Measurements from ENCODE around the gene CR1. TPM values are rescaled to one million over a fixed set of nuclear protein-coding genes. Genes with fewer than 3 reads are reported as not detected.

Gene CR1
- total RNA-seq, 4 donors from 2014 or later = 0.92 to 12.1 (median 2.6) TPM

DNA sequence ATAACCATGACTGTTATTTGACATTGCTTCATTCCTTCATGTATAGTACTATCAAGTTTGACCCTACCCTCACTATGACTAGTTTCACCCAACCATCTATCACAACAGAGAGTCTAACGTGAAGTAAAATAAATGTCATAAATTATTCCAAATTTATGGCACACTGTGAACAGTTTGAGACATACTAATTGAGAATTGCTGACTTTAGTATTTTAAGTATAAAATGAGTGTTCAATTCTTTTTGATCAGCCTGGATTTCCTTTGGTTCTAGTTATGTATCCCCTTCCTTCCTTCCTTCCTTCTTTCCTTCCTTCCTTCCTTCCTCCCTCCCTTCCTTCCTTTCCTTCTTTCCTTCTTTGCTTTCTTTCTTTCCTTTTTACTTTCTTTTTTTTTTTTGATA, 14.5 kb downstream of the CR1 start:
- H3K27ac ChIP-seq (replicated peaks in 1 of 4) = no peak overlapping the region
- TF ChIP-seq, protein P1, sequence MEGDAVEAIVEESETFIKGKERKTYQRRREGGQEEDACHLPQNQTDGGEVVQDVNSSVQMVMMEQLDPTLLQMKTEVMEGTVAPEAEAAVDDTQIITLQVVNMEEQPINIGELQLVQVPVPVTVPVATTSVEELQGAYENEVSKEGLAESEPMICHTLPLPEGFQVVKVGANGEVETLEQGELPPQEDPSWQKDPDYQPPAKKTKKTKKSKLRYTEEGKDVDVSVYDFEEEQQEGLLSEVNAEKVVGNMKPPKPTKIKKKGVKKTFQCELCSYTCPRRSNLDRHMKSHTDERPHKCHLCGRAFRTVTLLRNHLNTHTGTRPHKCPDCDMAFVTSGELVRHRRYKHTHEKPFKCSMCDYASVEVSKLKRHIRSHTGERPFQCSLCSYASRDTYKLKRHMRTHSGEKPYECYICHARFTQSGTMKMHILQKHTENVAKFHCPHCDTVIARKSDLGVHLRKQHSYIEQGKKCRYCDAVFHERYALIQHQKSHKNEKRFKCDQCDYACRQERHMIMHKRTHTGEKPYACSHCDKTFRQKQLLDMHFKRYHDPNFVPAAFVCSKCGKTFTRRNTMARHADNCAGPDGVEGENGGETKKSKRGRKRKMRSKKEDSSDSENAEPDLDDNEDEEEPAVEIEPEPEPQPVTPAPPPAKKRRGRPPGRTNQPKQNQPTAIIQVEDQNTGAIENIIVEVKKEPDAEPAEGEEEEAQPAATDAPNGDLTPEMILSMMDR (IDR thresholded peaks at IDR 0.05) = no peak
- TF ChIP-seq POLR2A (IDR thresholded peaks at IDR 0.05; ENCODE audit: low read depth) (no peak), POLR2AphosphoS5 (IDR thresholded peaks at IDR 0.05) (no peak), EP300 (IDR thresholded peaks at IDR 0.05) (no peak)
- DNase-seq (ENCODE audit: extremely low spot score) = no peak
- no peaks in the 10 kb centered on the region for H3K4me1 ChIP-seq
- peaks cover 0 to 1% (median 0%) of the 10 kb centered on the region in 4 donors for H3K27me3 ChIP-seq
- WGBS = 55% methylated on average over 1 of the region's 1 CpG
- no peaks in the 10 kb centered on the region for H3K9me3 ChIP-seq
- no peaks in the 10 kb centered on the region for H3K36me3 ChIP-seq
- H3K4me3 ChIP-seq = no peak overlapping the region
- intact Hi-C loops (cut with DNase I) = no loop called here

DNA sequence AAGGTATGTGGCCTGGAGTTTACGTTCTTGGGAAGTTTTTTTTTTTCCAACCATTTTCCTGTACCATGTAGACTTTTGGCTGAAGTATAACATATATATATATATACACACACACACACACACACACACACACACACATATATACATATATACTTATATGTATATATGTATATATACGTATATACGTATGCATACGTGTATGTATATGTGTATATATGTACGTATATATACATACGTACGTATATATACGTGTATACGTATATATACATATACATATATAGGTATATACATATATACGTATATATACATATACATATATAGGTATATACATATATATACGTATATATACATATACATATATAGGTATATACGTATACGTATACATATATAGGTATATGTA, 18.9 kb downstream of the CR1 start:
- DNase-seq (ENCODE audit: extremely low spot score) = no peak
- Histone ChIP-seq H3K9me3 (no peaks in the 10 kb centered on the region), H3K36me3 (no peaks in the 10 kb centered on the region), H3K27me3 (no peaks in the 10 kb centered on the region), H3K4me3 (no peak overlapping the region), H3K4me1 (no peaks in the 10 kb centered on the region), H3K27ac (replicated peaks in 1 of 4) (no peak overlapping the region)
- WGBS = 89% methylated on average over 13 of the region's 13 CpGs
- intact Hi-C loops (cut with DNase I) = no loop called here
- TF ChIP-seq POLR2AphosphoS5 (IDR thresholded peaks at IDR 0.05) = no peak
- TF ChIP-seq, protein P1 (IDR thresholded peaks at IDR 0.05) = no peak
- no peak for TF ChIP-seq POLR2A (IDR thresholded peaks at IDR 0.05; ENCODE audit: low read depth)
- no peak for TF ChIP-seq EP300 (IDR thresholded peaks at IDR 0.05)

DNA sequence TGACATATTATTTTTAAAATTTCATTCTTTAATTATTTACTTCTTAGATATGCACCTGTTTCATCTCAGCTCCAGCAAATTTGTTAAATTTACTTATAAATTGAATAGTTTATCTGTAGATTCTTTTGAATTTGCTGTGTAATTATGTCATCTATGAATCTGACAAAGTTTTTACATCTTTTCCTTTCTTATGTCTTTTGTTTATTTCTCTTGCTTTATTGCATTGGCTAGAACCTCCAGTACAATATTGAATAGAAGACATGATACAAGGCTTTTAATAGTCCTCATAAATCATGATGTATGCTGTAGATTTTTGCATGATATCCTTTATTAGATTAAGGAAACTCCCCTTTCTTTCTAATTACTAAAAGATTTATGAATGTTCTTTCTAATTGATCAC, 20.8 kb downstream of the CR1 start:
- H3K27ac ChIP-seq (replicated peaks in 1 of 4) = no peak overlapping the region
- H3K4me1 ChIP-seq = no peaks in the 10 kb centered on the region
- intact Hi-C loops (cut with DNase I) = no loop called here
- H3K36me3 ChIP-seq = no peaks in the 10 kb centered on the region
- no peaks in the 10 kb centered on the region for H3K9me3 ChIP-seq
- H3K4me3 ChIP-seq = no peak overlapping the region
- TF ChIP-seq, protein P1 (IDR thresholded peaks at IDR 0.05) = no peak
- TF ChIP-seq POLR2A (IDR thresholded peaks at IDR 0.05; ENCODE audit: low read depth) (no peak), POLR2AphosphoS5 (IDR thresholded peaks at IDR 0.05) (no peak), EP300 (IDR thresholded peaks at IDR 0.05) (no peak)
- no peak for DNase-seq (ENCODE audit: extremely low spot score)
- no peaks in the 10 kb centered on the region for H3K27me3 ChIP-seq

DNA sequence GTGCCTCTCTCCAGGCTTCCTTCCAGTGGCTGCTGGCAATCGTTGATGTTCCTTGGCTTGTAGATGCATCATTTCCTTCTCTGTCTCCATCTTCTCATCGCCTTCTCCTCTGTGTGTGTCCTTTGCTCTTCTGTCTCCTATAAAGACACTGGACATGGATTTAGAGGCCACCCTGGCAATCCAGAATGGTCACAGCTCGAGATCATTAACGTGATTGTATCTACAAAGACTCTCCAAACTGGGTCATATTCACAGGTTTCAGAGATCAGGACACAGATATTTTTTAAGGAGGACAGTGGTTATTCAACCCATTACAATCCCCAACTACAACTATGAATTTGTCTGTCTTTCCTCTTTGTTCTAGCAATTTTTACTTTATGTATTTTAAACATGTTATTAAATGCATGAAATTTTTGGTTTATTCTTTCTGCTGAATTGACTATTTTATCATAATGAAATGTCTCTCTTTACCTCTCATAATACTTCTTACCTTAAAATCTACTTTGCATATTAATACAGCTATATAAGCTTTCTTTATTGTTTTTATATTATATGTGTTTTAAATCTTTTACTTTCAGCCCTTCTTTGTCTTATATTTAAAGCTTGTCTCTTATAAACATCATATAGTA, 22.8 kb downstream of the CR1 start:
- TF ChIP-seq, protein P1 (IDR thresholded peaks at IDR 0.05) = no peak
- TF ChIP-seq POLR2AphosphoS5 (IDR thresholded peaks at IDR 0.05) = no peak
- no peak for TF ChIP-seq EP300 (IDR thresholded peaks at IDR 0.05)
- no peak for TF ChIP-seq POLR2A (IDR thresholded peaks at IDR 0.05; ENCODE audit: low read depth)
- Histone ChIP-seq H3K4me3 (no peak overlapping the region), H3K9me3 (no peaks in the 10 kb centered on the region), H3K4me1 (no peaks in the 10 kb centered on the region), H3K27ac (replicated peaks in 1 of 4) (no peak overlapping the region), H3K27me3 (no peaks in the 10 kb centered on the region), H3K36me3 (no peaks in the 10 kb centered on the region)
- 52% methylated on average over 4 of the region's 4 CpGs for WGBS
- DNase-seq (ENCODE audit: extremely low spot score) = no peak
- intact Hi-C loops (cut with DNase I) = no loop called here

Measured in esophagus muscularis mucosa (tissue), 4 donors.